OCI-LY1 (cell line): ENCODE measurements around the gene CAB39L.
A peak's percentile ranks its signal among the peaks of the same experiment; 100 is the strongest.

Experiments used
- H2AFZ ChIP-seq: fragments of 200-600 bp; sonication (generic), shearing (Covaris generic); 2 replicates; pipeline ENCODE4 v1.6.0; 2014; ENCODE audit warnings: antibody characterized with exemption, mild to moderate bottlenecking, low read length
- H3F3A ChIP-seq: fragments of 200-600 bp; sonication (generic), shearing (Covaris generic); 2 replicates; pipeline ENCODE4 v1.6.0; 2014; ENCODE audit warnings: mild to moderate bottlenecking, antibody characterized with exemption, low read length, moderate library complexity; ENCODE audit not compliant: insufficient read depth
- H3K27ac ChIP-seq: fragments of 200-600 bp; sonication (generic); 2 replicates; pipeline ENCODE4 v1.5.1; 2014; ENCODE audit warnings: low read length, mixed run types, mild to moderate bottlenecking, low read depth; ENCODE audit not compliant: poor library complexity, severe bottlenecking
- H3K27me3 ChIP-seq: fragments of 200-600 bp; sonication (generic); 2 replicates; pipeline ENCODE4 v1.6.0; 2014; ENCODE audit warnings: antibody characterized with exemption, mild to moderate bottlenecking, low read length, moderate library complexity; ENCODE audit not compliant: insufficient read depth
- H3K36me3 ChIP-seq: fragments of 200-600 bp; sonication (generic); 2 replicates; pipeline ENCODE4 v1.6.1; 2014; ENCODE audit warnings: mild to moderate bottlenecking, antibody characterized with exemption, low read length, moderate library complexity, mixed read lengths; ENCODE audit not compliant: insufficient read depth
- H3K4me1 ChIP-seq: fragments of 200-600 bp; sonication (generic); 2 replicates; pipeline ENCODE4 v1.5.1; 2014; ENCODE audit warnings: mild to moderate bottlenecking, low read length, moderate library complexity; ENCODE audit not compliant: insufficient read depth, severe bottlenecking
- H3K4me2 ChIP-seq: fragments of 200-600 bp; sonication (generic), shearing (Covaris generic); 2 replicates; pipeline ENCODE4 v1.6.1; 2014; ENCODE audit warnings: low read length
- H3K4me3 ChIP-seq: fragments of 200-600 bp; sonication (generic); 2 replicates; pipeline ENCODE4 v1.5.1; 2014; ENCODE audit warnings: low read length, low read depth, mild to moderate bottlenecking, mixed read lengths; ENCODE audit not compliant: poor library complexity, severe bottlenecking
- H3K79me2 ChIP-seq: fragments of 200-600 bp; shearing (Covaris generic); 2 replicates; pipeline ENCODE4 v1.6.1; 2016; ENCODE audit warnings: mixed run types, low read length, mixed read lengths; ENCODE audit not compliant: insufficient read depth
- H3K9ac ChIP-seq: fragments of 200-600 bp; sonication (generic), shearing (Covaris generic); 2 replicates; pipeline ENCODE4 v1.6.1; 2014; ENCODE audit warnings: mild to moderate bottlenecking, low read length, mixed read lengths
- H3K9me2 ChIP-seq: fragments of 200-600 bp; sonication (generic), shearing (Covaris generic); 2 replicates; pipeline ENCODE4 v1.6.1; 2014; ENCODE audit warnings: low read depth, mild to moderate bottlenecking, low read length, mixed read lengths
- H3K9me3 ChIP-seq: fragments of 200-600 bp; shearing (Covaris generic); 2 replicates; pipeline ENCODE4 v1.6.1; 2014; ENCODE audit warnings: low read length, mixed read lengths
- H4K20me1 ChIP-seq: fragments of 200-600 bp; sonication (generic), shearing (Covaris generic); 2 replicates; pipeline ENCODE4 v1.6.0; 2016; ENCODE audit warnings: mild to moderate bottlenecking, low read length; ENCODE audit not compliant: insufficient read depth
- EZH2 ChIP-seq: fragments of 200-600 bp; sonication (generic), shearing (Covaris generic); IDR thresholded peaks from 2 replicates; pipeline ENCODE4 v1.8.0; 2017; ENCODE audit warnings: borderline replicate concordance, mixed run types, mild to moderate bottlenecking, antibody characterized with exemption, low read length, moderate library complexity, mixed read lengths
- TF ChIP-seq, protein P1 (sequence below): fragments of 200-600 bp; sonication (generic), shearing (Covaris generic); IDR thresholded peaks from 2 replicates; pipeline ENCODE4 v1.5.1; 2017; ENCODE audit warnings: mild to moderate bottlenecking, antibody characterized with exemption, low read length, moderate library complexity, mixed read lengths

Gene CAB39L

DNA sequence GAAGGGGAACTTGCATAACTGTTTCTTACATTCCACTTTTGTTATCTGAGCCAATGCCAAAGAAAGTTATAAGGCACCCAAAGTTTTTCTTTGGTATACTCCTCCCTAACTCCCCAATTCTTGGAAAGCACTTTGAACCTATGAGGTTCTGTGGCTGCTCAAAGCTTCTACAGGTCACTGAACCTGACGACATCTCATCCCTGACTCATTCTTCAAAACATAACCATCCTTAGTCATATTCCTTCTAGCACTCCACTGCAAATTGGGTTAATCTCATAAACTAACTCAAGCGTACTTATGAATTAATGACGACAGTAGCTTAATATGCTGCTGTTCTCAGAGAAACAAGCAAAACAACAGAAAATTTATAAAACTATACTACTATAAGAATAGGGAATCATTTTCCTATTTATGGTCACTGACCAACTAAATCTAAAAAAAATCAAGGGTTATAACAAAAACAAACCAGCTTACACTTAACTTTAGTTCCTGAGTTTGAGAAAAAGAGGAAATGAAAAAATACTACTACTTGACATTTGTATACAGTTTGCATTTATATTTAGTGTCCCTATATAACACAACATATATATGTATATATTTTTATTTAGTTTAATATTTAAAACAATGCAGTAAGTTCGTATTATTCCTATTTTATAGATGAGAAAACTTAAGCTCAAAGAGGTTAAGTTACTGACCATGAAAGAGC is 69.1 kb downstream of the CAB39L start:
- TF ChIP-seq EZH2 = no peak
- H3K79me2 ChIP-seq = no peaks in the 10 kb centered on the region
- H2AFZ ChIP-seq = no peak overlapping the region
- peaks cover 17% of the 10 kb centered on the region for H3K36me3 ChIP-seq
- H3F3A ChIP-seq = peaks cover 4% of the 10 kb centered on the region; the same call in 1 of the 2 replicates
- H3K9me3 ChIP-seq = no peaks in the 10 kb centered on the region
- H4K20me1 ChIP-seq = no peaks in the 10 kb centered on the region
- H3K9me2 ChIP-seq = no peaks in the 10 kb centered on the region
- no peak overlapping the region for H3K9ac ChIP-seq
- peak overlapping the region; percentile 97 for H3K27ac ChIP-seq
- H3K4me2 ChIP-seq = peak overlapping the region; percentile 36
- peak overlapping the region; percentile 21 for H3K4me3 ChIP-seq
- no peaks in the 10 kb centered on the region for H3K27me3 ChIP-seq
- peaks cover 73% of the 10 kb centered on the region for H3K4me1 ChIP-seq

DNA sequence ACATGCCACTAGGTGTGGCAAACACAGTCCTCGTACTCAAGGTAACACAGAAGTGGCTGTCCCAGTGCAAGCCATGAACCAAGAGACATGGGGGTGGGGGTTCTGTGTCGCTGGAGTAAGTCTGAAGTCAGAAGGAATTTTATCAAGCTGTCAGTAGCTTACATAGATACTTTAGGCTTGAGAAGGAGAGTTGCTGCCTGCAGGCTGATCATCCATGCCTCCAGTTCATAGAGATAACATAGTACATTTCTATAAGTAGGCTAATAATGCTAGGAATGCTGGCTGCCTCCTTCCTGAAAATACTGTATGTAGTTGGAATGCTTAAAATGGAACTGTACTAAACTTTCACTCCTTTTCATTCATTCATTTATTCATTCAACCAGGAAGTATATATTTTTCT is 70.1 kb downstream of the CAB39L start:
- no peaks in the 10 kb centered on the region for H4K20me1 ChIP-seq
- TF ChIP-seq, protein P1, sequence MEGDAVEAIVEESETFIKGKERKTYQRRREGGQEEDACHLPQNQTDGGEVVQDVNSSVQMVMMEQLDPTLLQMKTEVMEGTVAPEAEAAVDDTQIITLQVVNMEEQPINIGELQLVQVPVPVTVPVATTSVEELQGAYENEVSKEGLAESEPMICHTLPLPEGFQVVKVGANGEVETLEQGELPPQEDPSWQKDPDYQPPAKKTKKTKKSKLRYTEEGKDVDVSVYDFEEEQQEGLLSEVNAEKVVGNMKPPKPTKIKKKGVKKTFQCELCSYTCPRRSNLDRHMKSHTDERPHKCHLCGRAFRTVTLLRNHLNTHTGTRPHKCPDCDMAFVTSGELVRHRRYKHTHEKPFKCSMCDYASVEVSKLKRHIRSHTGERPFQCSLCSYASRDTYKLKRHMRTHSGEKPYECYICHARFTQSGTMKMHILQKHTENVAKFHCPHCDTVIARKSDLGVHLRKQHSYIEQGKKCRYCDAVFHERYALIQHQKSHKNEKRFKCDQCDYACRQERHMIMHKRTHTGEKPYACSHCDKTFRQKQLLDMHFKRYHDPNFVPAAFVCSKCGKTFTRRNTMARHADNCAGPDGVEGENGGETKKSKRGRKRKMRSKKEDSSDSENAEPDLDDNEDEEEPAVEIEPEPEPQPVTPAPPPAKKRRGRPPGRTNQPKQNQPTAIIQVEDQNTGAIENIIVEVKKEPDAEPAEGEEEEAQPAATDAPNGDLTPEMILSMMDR = no peak
- TF ChIP-seq EZH2 = no peak
- H3K4me3 ChIP-seq = no peak overlapping the region
- peaks cover 83% of the 10 kb centered on the region for H3K4me1 ChIP-seq
- H3K9me2 ChIP-seq = no peaks in the 10 kb centered on the region
- no peaks in the 10 kb centered on the region for H3K79me2 ChIP-seq
- no peaks in the 10 kb centered on the region for H3K9me3 ChIP-seq
- H3F3A ChIP-seq = peaks cover 4% of the 10 kb centered on the region; the same call in 1 of the 2 replicates
- no peak overlapping the region; the same call in 1 of the 2 replicates for H3K9ac ChIP-seq
- H3K27me3 ChIP-seq = no peaks in the 10 kb centered on the region
- H3K4me2 ChIP-seq = peak overlapping the region; percentile 64; the same call in 1 of the 2 replicates
- H2AFZ ChIP-seq = no peak overlapping the region
- peak overlapping the region; percentile 97 for H3K27ac ChIP-seq
- peaks cover 17% of the 10 kb centered on the region; the same call in 1 of the 2 replicates for H3K36me3 ChIP-seq

DNA sequence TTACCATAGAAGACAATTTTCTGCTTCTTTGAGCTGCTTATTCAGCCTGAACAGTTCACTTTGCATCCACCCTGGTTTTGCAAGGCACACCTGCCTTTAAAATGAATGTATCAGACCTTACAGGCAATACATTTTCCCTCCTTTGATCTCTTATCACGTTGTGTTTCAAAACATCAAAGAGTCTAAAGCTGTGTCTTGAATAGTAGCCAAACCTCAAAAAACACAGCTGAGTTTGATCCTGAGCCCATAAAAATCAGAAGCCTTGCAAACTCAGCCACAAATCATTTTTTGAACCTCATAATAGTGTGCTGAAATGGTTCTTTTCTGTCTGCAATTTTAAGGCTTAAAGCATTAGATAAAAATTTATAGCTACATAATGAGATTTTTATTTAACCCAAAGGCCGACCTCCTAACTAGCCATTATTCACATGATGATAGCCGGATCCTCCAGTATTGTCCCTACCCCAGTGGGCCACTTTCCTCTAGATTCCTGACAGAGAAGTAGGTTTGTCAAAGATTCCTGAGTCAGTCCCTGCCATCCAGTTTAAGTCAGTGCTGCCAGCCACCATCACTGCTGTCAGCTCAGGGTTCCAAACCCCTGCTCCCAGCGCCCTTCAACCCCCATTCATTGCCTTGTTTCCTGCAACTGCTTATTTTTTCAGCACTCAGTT is 71.8 kb downstream of the CAB39L start:
- Histone ChIP-seq H3K79me2 (peaks cover 9% of the 10 kb centered on the region; the same call in 1 of the 2 replicates), H3K27me3 (no peaks in the 10 kb centered on the region), H3K4me3 (peak overlapping the region; percentile 34), H3K4me1 (peaks cover 99% of the 10 kb centered on the region), H3F3A (peaks cover 4% of the 10 kb centered on the region; the same call in 1 of the 2 replicates), H3K9ac (peak overlapping the region; percentile 47; the same call in 1 of the 2 replicates), H3K9me3 (no peaks in the 10 kb centered on the region), H3K9me2 (no peaks in the 10 kb centered on the region), H4K20me1 (no peaks in the 10 kb centered on the region), H3K36me3 (peaks cover 22% of the 10 kb centered on the region; the same call in 1 of the 2 replicates), H3K27ac (peak overlapping the region; percentile 97), H3K4me2 (peak overlapping the region; percentile 64), H2AFZ (no peak overlapping the region)
- no peak for TF ChIP-seq EZH2
- TF ChIP-seq, protein P1 = no peak
